Immature natural killer cell (primary cell): ENCODE results near the gene PBRM1. TPM values are rescaled to one million over a fixed set of nuclear protein-coding genes. Genes with fewer than 3 reads are reported as not detected.
A peak's percentile ranks its signal among the peaks of the same experiment; 100 is the strongest.
"Not testable (repeated sequence)": the region's sequence is repeated elsewhere in the genome, so short reads cannot be mapped to it uniquely, and the experiment has no call there.

Experiments
- DNase-seq, 3 donors: peaks; one replicate each; pipeline ENCODE4 v3.0.0; 2022; ENCODE audit warnings: mixed read lengths in 1 of 3
- H3K27ac Mint-ChIP-seq, 6 donors: one replicate each; pipeline ENCODE4 v1.8.0; 2020; ENCODE audit warnings: mixed read lengths in 6 of 6, mild to moderate bottlenecking in 5 of 6, inconsistent platforms in 4 of 6, moderate library complexity in 3 of 6
- H3K27me3 Mint-ChIP-seq, 3 donors: one replicate each; pipeline ENCODE4 v1.8.0; 2020 to 2021; ENCODE audit warnings: low read depth in 3 of 3, mild to moderate bottlenecking in 3 of 3, mixed read lengths in 3 of 3, moderate library complexity in 3 of 3, inconsistent platforms in 1 of 3
- H3K36me3 Mint-ChIP-seq, 3 donors: one replicate each; pipeline ENCODE4 v1.8.0; 2020; ENCODE audit warnings: mixed read lengths in 3 of 3, inconsistent platforms in 2 of 3, mild to moderate bottlenecking in 2 of 3
- H3K4me1 Mint-ChIP-seq, 2 donors: one replicate each; pipeline ENCODE4 v1.8.0; 2020; ENCODE audit warnings: inconsistent platforms in 2 of 2, mild to moderate bottlenecking in 2 of 2, mixed read lengths in 2 of 2, moderate library complexity in 1 of 2
- H3K4me3 Mint-ChIP-seq, 5 donors: one replicate each; pipeline ENCODE4 v1.8.0; 2020; ENCODE audit warnings: mild to moderate bottlenecking in 5 of 5, mixed read lengths in 5 of 5, inconsistent platforms in 3 of 5, moderate library complexity in 3 of 5
- H3K9me3 Mint-ChIP-seq, 6 donors: one replicate each; pipeline ENCODE4 v1.8.0; 2020; ENCODE audit warnings: mild to moderate bottlenecking in 6 of 6, mixed read lengths in 6 of 6, inconsistent platforms in 4 of 6, moderate library complexity in 3 of 6
- polyA plus RNA-seq, 3 donors: library from polyadenylated mRNA; unstranded; fragments of 300-500 nt; fragmentation: Illumina TruSeq; gene quantifications; one replicate each; pipeline ENCODE4 v1.2.3, GENCODE V29; 2021

Gene PBRM1
- polyA plus RNA-seq, 3 donors from 2014 or later, result 52.4 to 116 (median 66.4) TPM

DNA sequence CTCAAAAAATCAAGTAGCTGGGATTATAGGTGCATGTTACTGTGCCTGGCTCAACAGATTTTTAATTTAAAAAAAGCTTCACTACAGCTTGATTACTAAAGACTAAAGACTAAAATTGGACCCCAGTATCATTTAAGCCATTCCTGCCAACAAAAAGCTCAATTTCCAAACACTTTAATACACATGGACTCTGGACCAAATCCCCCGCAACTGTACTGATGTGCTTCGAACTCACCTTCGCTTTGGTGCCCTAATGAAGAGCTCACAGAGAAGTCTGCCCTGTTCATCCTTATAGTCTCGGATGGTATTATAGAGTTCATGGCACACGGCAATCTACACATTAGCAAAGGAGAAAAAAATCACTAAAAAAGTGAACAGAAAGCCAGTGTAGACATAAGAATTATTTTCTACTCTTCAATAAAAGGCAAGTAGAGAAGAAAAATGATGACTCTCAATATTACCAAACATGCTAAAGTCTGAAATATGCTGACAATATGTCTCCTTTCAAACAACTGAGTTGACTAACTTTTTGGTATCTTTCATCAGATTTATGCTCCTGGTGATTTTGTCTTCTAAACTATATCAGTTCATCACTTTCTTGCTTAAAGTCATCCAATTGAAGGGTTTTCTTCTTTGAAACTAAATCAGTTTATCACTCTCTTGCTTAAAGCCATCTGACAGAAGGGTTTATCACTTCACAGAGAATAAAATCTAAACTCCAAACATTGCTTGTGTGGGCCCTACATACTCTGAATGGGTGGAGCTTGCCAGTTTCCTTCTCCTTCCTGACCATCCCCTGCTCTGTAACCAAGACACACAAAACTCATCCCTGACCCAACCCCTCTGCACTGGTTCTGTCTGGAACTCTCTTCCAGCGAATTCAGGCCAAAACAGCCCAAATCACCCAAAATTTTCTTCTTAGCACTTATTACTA is 7.2 kb downstream of the PBRM1 start:
- DNase-seq, result no peak
- peaks cover 0 to 2% (median 0%) of the 10 kb centered on the region in 3 donors for H3K27me3 Mint-ChIP-seq
- peaks cover 18 to 25% of the 10 kb centered on the region in 2 donors for H3K4me1 Mint-ChIP-seq
- H3K36me3 Mint-ChIP-seq, result peaks cover 26 to 35% (median 28%) of the 10 kb centered on the region in 3 donors
- H3K4me3 Mint-ChIP-seq, result no peak overlapping the region
- no peaks in the 10 kb centered on the region for H3K9me3 Mint-ChIP-seq
- peak overlapping the region in 2 of 6 donors; percentile 37 to 53 for H3K27ac Mint-ChIP-seq

DNA sequence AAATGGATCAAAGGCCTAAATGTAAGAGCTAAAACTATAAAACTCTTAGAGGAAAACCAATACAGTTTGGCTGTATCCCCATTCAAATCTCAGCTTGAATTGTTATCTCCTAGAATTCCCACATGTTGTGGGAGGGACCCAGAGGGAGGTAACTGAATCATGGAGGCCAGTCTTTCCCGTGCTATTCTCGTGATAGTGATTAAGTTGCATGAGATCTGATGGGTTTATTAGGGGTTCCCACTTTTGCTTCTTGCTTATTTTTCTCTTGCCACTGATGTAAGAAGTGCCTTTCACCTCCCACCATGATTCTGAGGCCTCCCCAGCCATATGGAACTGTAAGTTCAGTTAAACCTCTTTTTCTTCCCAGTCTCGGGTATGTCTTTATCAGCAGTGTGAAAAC is 9.5 kb downstream of the PBRM1 start:
- H3K9me3 Mint-ChIP-seq, result not testable (repeated sequence)
- Mint-ChIP-seq H3K36me3 (peaks cover 28 to 40% (median 32%) of the 10 kb centered on the region in 3 donors), H3K27ac (peak overlapping the region in 1 of 6 donors; percentile 20)

DNA sequence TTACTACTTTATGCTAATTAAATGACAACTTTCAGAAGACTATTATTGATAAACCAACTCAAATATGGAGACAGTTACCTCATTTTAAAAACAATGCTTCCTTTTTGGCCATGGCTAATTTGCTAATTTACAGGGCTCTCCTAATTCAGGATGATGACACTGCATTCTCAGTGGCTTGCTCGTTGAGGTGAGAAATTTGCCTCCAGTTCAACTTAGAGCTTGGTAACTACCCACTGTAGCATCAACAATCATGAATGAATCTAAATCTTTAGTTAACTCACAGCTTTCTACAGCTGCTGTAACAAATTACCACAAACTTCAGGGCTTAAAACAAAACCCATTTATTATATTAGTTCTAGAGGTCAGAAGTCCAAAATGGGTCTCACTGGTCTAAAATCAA is 14.0 kb downstream of the PBRM1 start:
- no peaks in the 10 kb centered on the region for H3K27me3 Mint-ChIP-seq
- H3K36me3 Mint-ChIP-seq, result peaks cover 11 to 32% (median 17%) of the 10 kb centered on the region in 3 donors
- H3K9me3 Mint-ChIP-seq, result peaks cover 0 to 1% (median 0%) of the 10 kb centered on the region in 6 donors
- peak overlapping the region in 1 of 5 donors; percentile 69 for H3K4me3 Mint-ChIP-seq
- H3K27ac Mint-ChIP-seq, result peak overlapping the region; percentile 22 to 91 (median 73)
- H3K4me1 Mint-ChIP-seq, result peaks cover 23 to 31% of the 10 kb centered on the region in 2 donors
- no peak for DNase-seq

More for the DNA sequence above, 9.5 kb downstream of the PBRM1 start:
- H3K4me1 Mint-ChIP-seq, result peaks cover 17 to 23% of the 10 kb centered on the region in 2 donors
- not testable (repeated sequence) for H3K4me3 Mint-ChIP-seq, H3K27me3 Mint-ChIP-seq, DNase-seq

DNA sequence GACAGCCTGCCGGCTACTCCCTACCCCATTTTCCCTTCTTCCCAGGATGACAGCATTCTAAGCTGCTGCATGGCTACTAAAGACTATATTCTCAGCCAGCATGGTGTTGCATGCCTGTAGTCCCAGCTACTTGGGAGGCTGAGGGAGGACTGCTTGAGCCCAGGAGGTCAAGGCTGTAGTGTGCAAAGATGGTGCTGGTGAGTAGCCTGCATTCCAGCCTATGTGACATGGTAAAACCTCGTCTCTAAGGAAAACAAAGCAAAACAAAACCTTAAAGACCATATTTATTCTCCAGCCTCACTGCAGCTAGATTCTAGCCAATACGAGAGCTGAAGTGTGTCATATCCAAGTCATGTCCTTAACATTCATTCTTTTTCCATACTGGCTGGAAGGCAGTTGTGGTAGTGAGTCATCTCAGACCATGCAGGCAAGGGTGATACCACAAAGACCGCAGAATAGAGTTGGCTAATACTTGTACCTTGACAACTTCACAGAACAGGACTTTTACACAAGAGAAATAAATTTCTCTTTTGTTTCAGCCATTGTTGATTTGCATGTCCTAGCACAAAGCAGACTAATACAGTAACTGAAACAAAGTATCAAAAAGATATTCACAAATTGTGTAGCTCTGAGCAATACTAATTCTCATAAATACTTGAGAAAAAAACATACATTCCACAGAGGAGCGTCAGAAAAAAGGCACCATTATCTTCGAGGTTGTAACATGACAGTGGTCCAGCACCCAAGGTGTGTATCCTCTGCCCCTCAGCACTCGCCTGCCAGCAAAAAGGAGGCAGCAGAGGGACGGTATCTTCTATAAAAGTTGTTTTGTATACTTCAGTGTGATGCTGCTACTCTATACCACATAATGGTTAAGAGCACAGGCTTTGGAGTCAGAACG is 14.8 kb downstream of the PBRM1 start:
- no peaks in the 10 kb centered on the region for H3K27me3 Mint-ChIP-seq
- peak overlapping the region; percentile 54 to 91 (median 84) for H3K27ac Mint-ChIP-seq
- peak overlapping the region in 4 of 5 donors; percentile 13 to 69 (median 57) for H3K4me3 Mint-ChIP-seq
- peak in 2 of 3 donors; percentile 19 to 40 for DNase-seq
- peaks cover 4 to 26% (median 12%) of the 10 kb centered on the region in 3 donors for H3K36me3 Mint-ChIP-seq
- peaks cover 0 to 1% (median 0%) of the 10 kb centered on the region in 6 donors for H3K9me3 Mint-ChIP-seq
- H3K4me1 Mint-ChIP-seq, result peaks cover 23 to 31% of the 10 kb centered on the region in 2 donors

DNA sequence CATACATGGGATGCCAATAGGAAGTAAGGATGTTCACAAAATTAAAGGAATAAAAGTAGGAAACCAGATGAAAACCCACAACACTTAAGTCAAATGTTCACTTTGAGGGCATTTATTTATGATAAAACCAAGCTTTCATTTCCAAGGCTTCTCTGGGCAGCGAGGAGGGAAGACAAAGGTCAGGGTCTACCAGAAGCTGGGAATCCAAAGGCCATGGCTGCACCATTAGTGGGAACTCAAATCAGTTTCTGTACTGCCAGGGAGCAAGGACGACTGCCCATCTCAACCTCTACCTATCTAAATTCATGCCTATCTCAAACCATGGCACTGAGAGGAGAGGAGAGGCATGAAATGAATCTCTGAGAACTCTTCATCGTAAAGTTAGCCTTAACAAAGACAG is 22.6 kb downstream of the PBRM1 start:
- Mint-ChIP-seq H3K4me1 (peaks cover 0 to 4% of the 10 kb centered on the region in 2 donors), H3K27me3 (no peaks in the 10 kb centered on the region), H3K36me3 (peaks cover 13 to 35% (median 16%) of the 10 kb centered on the region in 3 donors), H3K4me3 (no peak overlapping the region), H3K9me3 (no peaks in the 10 kb centered on the region), H3K27ac (no peak overlapping the region)
- no peak for DNase-seq

DNA sequence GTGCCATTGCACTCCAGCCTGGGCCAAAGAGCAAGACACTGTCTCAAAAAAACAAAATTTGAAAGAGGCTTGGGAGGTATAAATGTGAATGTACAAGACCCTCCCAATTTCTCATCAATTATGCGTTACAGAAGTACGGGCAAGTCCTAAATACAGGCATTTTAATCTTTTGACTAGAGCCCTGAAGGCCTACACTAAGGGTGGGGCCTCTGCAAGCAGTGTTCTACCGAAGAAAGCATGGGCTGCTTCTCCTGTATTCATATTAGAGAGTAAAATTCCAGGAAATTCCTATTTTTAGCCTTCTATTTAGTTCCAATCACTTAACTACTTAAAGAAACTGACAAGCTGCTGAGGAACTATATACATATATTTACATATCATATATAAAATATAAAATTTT is 25.7 kb downstream of the PBRM1 start:
- no peaks in the 10 kb centered on the region for H3K9me3 Mint-ChIP-seq
- no peak overlapping the region for H3K27ac Mint-ChIP-seq
- no peak overlapping the region for H3K4me3 Mint-ChIP-seq
- no peaks in the 10 kb centered on the region for H3K27me3 Mint-ChIP-seq
- no peak for DNase-seq
- H3K36me3 Mint-ChIP-seq, result peaks cover 19 to 41% (median 22%) of the 10 kb centered on the region in 3 donors
- H3K4me1 Mint-ChIP-seq, result peaks cover 0 to 4% of the 10 kb centered on the region in 2 donors

DNA sequence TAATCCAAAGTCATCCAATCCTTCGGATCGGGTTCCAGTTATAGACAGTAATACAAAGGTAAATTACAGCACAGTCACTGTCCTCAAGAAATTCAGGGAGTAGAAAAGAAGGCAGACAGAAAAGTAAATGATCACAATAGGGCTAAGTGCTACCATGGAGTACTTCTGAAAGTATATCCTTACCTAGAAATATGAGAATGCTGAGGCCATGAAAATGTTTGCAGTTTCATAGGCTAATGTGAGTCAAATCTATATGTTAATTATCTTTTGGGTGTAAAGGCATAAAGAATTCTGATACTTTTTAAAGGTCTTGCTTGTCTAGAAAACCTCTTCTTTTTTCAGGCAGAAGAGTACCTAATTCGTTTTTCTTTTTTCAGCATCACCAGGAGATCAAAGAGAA is 29.8 kb downstream of the PBRM1 start:
- H3K27me3 Mint-ChIP-seq, result no peaks in the 10 kb centered on the region
- no peak for DNase-seq
- peaks cover 12 to 29% (median 19%) of the 10 kb centered on the region in 3 donors for H3K36me3 Mint-ChIP-seq
- H3K27ac Mint-ChIP-seq, result no peak overlapping the region
- no peaks in the 10 kb centered on the region for H3K9me3 Mint-ChIP-seq
- no peak overlapping the region for H3K4me3 Mint-ChIP-seq
- no peaks in the 10 kb centered on the region for H3K4me1 Mint-ChIP-seq

DNA sequence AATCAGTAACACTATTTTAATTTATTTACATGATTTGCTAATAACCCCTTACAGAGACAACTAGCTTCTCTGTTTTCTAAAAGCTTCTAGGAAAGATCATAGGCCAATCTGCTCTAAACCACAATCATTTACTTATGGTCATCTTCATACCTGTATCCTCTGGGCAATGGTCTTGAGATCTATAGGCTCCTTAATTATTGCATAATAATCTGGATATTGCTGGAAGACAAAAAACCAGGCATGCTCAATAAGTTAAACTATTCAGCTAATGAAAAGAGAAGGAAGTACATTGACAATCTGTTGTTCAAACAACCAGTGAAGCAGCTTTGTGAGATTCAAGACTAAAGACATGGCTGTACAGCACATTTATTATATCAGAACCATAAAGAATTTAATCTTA is 34.1 kb downstream of the PBRM1 start:
- H3K27ac Mint-ChIP-seq, result peak overlapping the region in 2 of 6 donors; percentile 14 to 40
- no peaks in the 10 kb centered on the region for H3K27me3 Mint-ChIP-seq
- no peaks in the 10 kb centered on the region for H3K4me1 Mint-ChIP-seq
- no peaks in the 10 kb centered on the region for H3K9me3 Mint-ChIP-seq
- no peak overlapping the region for H3K4me3 Mint-ChIP-seq
- peaks cover 26 to 48% (median 30%) of the 10 kb centered on the region in 3 donors for H3K36me3 Mint-ChIP-seq
- no peak for DNase-seq

DNA sequence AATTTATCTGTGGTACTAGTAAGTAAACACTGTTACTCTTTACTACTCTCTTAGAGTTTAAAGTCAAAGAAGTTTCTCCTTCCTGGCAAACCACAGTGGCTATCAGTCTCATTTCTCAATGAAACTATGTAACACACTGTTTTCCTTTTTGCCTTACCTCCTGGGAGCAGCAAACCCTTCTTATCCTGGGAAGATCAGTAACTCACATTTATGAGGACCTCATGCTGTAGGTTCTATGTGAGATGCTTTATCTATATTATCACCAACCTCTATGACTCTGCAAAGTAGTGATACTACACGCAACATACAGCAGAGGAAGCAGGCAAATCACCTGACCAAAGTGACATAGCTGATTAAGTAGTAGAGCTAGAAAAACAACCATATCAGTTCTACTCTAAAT is 35.3 kb downstream of the PBRM1 start:
- Mint-ChIP-seq H3K9me3 (no peaks in the 10 kb centered on the region), H3K4me1 (no peaks in the 10 kb centered on the region), H3K4me3 (no peak overlapping the region), H3K36me3 (peaks cover 25 to 47% (median 29%) of the 10 kb centered on the region in 3 donors), H3K27me3 (no peaks in the 10 kb centered on the region), H3K27ac (peak overlapping the region in 1 of 6 donors; percentile 61)
- DNase-seq, result no peak

DNA sequence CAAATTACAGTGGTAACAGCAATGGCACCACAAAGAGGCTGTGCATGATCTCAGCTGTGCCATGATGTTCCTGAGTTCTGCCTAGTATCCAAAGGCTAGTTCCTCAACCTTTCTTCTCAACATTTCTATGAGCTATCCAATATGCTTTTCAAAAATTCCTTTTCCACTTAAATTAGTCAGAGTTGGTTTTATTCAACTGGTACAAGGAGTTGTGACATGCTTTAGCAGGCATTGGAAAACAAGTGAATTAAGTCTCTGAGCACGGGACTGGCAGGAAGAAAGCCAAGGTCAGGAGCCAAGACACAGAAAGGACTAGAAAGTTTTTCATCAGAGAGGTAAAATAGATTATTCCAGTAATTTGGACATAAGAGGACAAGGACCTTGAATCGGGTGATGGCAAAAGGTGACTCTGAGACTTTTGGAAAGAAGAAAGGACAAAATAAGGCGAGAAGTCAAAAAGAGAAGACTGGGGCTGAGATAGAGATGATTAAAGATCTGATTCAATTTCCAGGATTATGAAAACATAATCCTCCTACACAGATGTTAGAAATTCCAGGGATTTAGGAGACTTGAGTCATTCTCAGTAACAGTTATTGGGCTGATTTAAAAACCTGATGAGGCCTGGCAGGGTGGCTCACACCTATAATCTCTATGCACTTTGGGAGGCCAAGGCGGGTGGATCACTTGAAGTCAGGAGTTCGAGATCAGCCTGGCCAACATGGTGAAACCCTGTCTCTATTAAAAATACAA is 36.1 kb downstream of the PBRM1 start:
- no peak for DNase-seq
- Mint-ChIP-seq H3K27ac (no peak overlapping the region), H3K36me3 (peaks cover 25 to 54% (median 36%) of the 10 kb centered on the region in 3 donors), H3K4me1 (no peaks in the 10 kb centered on the region), H3K27me3 (no peaks in the 10 kb centered on the region), H3K4me3 (no peak overlapping the region), H3K9me3 (no peaks in the 10 kb centered on the region)

DNA sequence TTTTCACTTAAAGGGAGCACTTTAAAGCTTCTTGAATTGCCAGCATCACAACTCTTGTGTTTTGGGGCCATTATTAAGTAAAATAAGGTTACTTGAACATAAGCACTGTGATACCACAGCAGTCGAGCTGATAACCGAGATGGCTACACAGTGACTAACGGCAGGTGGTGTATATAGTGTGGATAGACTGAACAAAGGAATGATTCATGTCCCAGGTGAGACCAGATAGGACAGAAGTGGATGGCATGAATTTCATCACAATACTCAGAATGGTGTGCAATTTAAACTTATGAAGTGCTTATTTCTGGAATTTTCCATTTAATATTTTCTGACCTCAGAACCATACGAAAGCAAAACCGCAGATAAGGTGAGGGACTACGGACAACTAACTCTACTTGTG is 40.2 kb downstream of the PBRM1 start:
- DNase-seq, result no peak
- Mint-ChIP-seq H3K36me3 (peaks cover 24 to 59% (median 25%) of the 10 kb centered on the region in 3 donors), H3K4me1 (no peaks in the 10 kb centered on the region), H3K9me3 (no peaks in the 10 kb centered on the region), H3K4me3 (no peak overlapping the region), H3K27me3 (no peaks in the 10 kb centered on the region), H3K27ac (no peak overlapping the region)

DNA sequence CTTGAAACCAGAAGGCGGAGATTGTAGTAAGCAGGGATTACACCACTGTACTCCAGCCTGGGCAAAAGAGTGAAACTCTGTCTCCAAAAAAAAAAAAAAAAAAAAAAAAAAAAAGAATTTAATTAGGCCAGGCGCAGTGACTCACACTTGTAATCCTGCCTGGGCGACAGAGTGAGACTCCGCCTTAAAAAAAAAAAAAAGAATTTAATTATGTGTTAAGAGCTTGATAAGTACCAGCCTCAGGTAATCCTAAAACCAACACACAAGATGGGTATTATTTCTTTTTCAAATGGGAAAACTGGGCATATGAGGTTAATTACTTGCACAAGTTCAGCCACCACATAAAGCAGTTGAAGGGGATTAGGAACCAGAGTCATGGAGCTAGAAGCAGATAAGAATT is 49.0 kb downstream of the PBRM1 start:
- Mint-ChIP-seq H3K4me3 (no peak overlapping the region), H3K27me3 (no peaks in the 10 kb centered on the region), H3K27ac (no peak overlapping the region), H3K36me3 (peaks cover 15 to 40% (median 22%) of the 10 kb centered on the region in 3 donors), H3K4me1 (no peaks in the 10 kb centered on the region), H3K9me3 (no peaks in the 10 kb centered on the region)
- DNase-seq, result no peak

DNA sequence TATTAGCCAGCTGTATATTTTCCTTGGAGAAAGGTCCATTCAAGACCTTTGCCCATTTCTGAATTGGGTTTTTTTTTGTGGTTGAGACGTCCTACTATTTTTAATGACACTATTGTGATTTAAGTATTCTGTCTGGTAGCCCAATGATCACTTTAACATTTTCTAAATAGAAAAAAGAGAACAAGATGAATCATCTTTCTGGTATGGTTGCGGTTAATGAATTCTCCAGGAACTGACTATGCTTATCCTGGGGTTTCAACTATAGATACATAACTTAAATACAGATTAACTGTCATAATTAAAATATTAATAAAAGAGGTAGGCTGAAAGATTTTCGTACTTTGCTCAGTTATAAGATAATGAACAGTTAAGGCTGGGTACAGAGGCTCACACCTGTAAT is 51.9 kb downstream of the PBRM1 start:
- Mint-ChIP-seq H3K27ac (no peak overlapping the region), H3K4me3 (no peak overlapping the region), H3K36me3 (peaks cover 3 to 28% (median 13%) of the 10 kb centered on the region in 3 donors), H3K9me3 (no peaks in the 10 kb centered on the region), H3K27me3 (no peaks in the 10 kb centered on the region), H3K4me1 (no peaks in the 10 kb centered on the region)
- no peak for DNase-seq
